Stimulated activated CD4-positive, alpha-beta T cell treated with anti-CD3 and anti-CD28 coated beads, Interleukin-1b, Interleukin-23, amount 100 ng/mL, for 1 hour (primary cell): ENCODE data around the gene C19orf38.
"Not testable (repeated sequence)": the region's sequence is repeated elsewhere in the genome, so short reads cannot be mapped to it uniquely, and the experiment has no call there.

Experiments used
- DNase-seq, 2 donors: peaks; one replicate each; pipeline ENCODE4 v3.0.0-alpha.2; 2020; ENCODE audit warnings: low read depth in 2 of 2

The C19orf38 gene

DNA sequence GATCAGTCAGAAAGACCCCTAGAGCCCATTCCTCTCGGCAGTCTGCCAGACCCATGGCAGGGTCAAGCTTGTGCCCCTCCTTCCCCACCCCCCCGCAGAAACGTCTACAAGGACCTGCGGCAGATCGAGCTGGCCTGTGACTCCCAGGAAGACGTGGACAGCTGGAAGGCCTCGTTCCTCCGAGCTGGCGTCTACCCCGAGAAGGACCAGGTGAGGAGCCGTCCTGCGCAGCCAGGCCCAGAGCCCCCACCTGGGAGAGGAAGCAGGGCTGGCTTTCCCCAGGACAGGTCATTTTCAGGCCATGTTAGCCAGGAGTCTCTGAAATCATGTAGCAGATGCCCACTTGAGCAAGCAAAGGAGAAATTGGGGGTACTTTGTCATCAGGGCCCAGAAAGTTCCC, 24.5 kb upstream of the C19orf38 start:
- DNase-seq, result no peak

GRCh38 chr19:10826231-10826630, 22.0 kb upstream of the C19orf38 start:
- no peak for DNase-seq

- DNase-seq, result no peak
Measured at GRCh38 chr19:10826846-10827245, 21.4 kb upstream of the C19orf38 start.

- no peak for DNase-seq
Measured at GRCh38 chr19:10828981-10829821, 19.0 kb upstream of the C19orf38 start.

DNA sequence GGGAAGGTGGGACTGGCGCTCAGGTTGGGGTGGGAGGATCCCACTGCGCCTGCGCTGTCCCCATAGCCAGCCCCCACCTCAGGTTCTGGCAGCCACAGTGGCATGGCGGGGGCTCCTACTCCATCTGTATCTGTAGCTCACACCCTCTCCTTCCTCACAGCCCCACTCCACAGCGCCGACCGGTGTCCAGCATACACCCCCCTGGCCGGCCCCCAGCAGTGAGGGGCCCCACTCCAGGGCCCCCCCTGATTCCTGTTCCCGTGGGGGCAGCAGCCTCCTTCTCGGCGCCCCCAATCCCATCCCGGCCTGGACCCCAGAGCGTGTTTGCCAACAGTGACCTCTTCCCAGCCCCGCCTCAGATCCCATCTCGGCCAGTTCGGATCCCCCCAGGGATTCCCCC, 18.2 kb upstream of the C19orf38 start:
- no peak for DNase-seq

GRCh38 chr19:10830370-10830769, 17.8 kb upstream of the C19orf38 start:
- no peak for DNase-seq

DNA sequence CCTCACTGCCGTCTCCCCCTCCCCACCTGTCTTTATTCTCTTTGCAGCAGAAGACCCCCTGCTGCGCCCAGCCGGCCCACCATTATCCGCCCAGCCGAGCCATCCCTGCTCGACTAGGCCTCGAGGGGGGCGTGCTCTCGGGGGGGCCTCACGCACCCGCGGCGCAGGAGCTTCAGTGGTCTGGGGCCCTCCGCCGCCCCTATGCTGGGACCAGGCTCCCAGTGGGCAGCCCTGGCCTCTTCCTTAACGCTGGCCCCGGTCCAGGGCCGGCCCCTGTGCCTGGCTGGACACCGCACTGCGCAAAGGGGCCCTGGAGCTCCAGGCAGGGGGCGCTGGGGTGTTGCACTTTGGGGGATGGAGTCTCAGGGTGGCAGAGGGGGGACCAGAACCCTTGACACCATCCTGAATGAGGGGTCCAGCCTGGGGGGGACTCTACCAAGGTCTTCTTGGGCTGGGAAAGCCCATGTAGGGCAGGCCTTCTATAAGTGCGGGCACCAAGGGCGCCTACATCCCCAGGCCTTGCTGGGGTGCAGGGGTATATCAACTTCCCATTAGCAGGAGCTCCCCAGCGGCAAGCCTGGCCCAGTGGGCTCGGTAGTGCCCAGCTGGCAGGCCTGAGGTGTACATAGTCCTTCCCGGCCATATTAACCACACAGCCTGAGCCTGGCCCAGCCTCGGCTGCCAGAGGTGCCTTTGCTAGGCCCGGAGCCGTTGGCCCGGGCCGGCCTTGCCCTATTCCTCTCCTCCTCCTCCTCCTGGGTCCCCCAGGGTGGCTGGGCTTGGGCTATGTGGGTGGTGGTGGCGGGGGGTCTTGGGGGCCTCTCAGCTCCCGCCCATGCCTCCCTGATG, 17.1 kb upstream of the C19orf38 start:
- DNase-seq, result no peak

DNA sequence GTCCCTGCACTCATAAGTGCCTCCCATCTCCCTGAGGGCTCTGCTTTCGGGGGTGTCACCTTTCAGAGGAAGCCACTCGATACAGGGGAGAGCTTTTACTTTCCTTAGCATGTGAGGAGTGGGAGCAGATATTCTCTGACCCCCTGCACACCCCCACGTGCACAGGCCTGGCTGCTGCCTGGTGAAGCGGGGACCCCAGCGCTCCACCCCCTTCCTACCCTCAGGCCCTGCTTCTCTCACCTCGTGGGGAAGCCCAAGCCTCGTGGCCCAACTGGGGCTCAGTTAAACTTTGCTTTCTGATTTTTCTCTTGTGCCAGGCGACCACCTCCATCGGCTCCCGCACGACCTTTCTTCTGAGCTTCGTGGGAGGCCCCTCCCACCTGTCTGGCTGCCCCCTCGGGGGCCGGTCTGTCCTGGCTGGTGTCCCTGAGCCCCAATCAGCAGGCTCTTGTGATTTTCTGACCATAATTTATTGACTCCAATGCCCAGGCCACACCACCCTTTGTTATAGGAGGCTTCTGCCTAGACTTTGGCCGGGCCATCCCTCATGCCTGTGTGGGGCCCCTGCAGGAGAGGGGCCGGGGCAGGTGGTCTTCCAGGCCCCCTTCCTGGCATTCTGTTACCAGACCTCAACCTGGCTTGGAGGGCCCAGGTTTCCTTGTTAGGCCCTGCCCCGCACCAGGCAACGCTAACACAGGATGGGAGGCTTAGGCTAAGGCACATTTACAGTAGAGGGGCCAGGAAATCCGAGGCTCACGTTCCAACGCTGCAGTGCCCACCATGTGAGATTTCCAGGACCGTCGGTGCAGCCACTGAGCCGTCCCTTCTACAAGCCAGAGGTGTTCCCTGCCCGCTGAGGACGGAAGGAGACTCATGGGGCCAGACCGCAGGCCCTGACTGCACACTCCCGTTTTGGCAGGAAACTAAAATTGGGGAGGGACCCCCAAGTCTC, 16.0 kb upstream of the C19orf38 start:
- no peak for DNase-seq

- no peak for DNase-seq
Measured at GRCh38 chr19:10832939-10833296, 15.3 kb upstream of the C19orf38 start.

DNA sequence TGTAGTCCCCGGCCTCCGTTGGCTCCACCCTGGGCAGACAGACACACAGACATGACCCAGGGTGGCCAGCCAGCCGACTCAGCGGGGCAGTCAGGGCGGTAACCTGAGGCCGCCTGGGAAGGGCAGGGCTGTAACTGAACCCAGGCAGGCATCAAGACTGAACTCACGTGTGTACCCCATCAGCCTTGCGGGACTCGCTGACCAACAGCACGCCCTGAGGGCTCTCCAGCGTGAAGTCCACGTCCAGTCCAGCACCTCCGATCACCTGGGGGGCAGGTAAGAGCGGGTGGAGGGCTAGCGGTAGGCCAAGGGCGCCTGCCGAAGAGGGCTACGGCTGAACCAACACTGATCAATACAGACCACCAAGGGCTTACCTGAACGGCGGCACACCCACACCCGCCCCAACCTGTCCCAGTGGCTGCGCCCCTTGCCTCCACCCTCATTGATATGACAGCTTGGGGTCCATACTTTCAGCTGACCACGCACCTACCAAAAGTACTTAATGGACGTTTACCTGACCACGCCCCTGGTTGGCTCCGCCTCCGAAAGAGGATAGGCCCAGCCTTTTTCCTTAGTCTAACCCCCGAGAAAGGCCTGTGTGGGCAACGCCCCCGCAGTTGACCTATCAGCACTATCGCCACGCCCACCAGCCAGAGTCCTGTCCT, 13.0 kb upstream of the C19orf38 start:
- no peak for DNase-seq

DNA sequence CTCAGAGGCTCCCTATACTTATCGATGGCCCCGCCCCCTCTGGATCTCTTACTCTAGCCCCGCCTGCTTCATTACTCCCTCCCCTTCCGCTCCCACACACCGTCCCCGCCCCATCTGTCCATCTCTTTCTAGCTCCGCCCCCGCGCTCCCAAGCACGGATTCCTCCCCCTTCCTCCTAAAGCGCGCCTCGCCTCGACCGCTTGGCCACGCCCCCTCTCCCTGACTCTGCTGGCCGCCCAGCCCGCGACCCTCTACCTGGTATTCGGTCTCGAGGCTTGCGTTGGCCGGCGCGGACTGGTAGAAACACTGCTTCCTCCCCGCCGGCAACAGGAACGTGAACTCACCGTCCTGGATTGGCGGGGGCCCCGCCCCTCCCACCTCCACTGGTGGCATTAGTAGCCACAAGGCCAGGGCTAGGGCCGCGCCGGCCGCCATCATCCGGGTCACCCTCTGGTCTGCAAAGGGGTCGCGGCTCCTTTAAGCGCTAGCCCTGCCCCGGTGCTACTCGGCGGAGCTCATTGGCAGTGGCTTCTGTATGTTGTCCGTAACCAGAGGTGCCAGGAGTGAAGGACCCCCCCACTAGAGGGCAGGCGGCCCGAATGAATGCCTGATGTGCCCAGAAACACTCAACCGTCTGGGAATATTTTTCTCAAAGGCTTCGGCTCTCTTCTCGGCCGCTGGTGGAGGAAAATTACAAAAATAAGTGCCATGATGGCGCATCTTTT, 12.3 kb upstream of the C19orf38 start, which contains the start of gene TMED1:
TMED1 (minus strand) TSS at position 459 of the 725 bp plus-strand sequence; CDS start at position 438, 21 bp downstream.
- DNase-seq, result peak; percentile 86 to 88

DNA sequence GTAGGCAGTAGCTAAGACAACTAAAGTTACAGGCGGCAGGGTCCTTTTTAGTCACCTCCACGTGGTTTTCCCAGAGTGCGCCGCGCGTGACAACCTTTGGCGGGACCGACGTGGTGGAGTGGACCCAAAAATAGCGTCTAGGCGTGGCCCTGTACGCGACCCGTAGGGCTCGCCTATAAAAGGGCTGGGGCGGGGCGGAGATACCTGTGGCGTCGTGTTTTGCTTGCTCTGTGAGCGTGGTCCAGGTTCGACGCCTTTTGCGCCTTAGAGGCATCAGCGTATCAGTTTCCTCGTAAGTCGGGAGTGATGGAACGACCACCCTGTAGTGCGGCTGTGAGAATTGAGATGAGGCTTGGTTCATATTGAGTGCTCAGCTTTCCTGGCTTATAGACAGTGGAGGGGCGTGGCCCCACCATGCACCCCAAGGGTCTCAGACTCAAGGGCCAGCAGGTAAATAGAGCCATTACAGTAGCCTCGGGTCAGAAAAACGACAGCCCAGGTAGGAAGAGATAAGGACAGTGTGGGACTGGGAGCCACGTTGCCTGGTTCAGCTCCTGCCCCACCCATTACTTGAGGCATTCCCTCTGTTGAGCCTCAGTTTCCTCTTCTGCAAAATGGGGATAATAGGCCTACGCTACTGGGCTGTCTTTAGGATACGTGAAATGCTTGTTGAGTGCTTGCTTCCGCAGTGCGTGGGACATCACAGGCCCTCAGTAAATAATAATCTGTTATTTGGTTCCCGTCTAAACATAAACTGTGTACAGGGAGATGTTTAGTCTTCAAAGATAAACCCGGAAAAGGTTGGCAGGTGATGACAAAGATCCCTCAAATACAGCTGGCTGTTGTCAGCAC, 11.5 kb upstream of the C19orf38 start:
- DNase-seq, result peak; percentile 52 to 54

DNA sequence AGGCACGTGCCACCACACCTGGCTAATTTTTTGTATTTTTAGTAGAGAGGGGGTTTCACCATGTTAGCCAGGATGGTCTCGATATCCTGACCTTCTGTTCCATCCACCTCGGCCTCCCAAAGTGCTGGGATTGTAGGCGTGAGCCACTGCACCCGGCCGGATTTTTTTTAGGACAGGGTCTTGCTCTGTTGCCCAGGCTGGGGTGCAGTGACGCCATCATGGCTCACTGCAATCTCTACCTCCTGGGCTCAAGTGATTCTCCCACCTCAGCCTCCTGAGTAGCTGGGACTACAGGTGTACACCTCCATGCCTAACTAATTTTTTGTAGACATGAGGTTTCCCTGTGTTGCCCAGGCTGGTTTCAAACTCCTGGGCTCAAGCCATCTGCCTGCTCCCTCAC, 10.6 kb upstream of the C19orf38 start:
- not testable (repeated sequence) for DNase-seq

DNA sequence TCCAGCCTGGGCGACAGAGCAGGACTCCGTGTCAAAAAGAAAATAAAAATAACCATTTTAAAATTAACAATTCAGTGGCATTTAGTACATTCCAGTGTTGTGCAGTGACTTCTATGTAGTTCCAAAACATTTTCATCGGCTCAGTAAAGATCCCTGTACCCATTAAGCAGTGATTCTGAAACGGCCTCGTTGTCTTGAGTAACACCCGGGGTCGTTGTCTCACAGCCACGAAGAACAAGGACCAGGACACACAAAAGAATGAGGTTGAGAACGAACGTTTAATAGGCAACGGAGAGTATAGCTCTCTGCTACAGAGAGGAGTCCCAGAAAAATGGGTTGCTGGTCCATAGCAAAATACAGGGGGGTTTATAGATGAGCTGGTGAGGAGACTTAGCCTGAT, 9.8 kb upstream of the C19orf38 start:
- no peak for DNase-seq

DNA sequence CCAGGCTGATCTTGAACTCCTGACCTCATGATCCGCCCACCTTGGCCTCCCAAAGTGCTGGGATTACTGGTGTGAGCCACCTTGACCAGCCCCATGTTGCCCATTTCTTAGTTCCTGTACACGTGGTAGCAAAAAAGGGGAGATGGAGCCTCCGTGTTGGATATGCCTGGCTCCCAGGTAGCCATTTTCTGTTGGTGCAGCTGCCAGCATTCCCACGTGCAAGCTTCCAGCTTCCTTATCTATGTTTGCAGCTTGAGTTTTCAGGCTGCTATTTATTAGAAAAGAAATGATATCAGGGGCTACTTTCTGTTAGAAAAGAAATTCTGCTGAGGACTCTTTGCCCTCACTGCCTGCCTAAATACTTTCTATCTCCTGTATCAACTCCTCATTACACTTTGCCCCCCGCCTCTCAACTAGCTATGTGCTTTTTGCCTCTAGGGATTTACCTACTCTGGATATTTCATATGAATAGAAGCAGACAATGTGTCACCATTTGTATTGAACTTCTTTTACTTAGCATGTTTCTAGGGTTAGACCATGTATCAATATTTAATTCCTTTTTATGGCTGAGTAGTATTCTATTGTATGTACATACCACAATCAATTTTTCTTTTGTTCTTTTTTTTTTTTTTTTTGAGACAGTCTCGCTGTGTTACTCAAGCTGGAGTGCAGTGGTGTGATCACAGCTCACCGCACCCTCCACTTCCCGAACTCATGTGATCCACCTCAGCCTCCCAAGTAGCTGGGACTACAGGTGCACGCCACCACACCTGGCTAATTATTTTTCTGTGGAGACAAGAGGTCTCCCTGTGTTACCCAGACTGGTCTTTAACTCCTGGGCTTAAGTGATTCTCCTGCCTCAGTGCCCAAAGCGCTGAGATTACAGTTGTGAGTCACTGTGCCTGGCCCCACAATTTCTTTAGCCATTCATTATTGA, 8.8 kb upstream of the C19orf38 start:
- no peak for DNase-seq

- no peak for DNase-seq
Measured at GRCh38 chr19:10842788-10843187, 5.4 kb upstream of the C19orf38 start.

- no peak for DNase-seq
Measured at GRCh38 chr19:10846500-10847202, 1.6 kb upstream of the C19orf38 start.

- no peak for DNase-seq
Measured at GRCh38 chr19:10850631-10851030, 2.4 kb downstream of the C19orf38 start.
